ENCODE results near the gene EVL. TPM values are rescaled to one million over a fixed set of nuclear protein-coding genes. Genes with fewer than 3 reads are reported as not detected.

Gene EVL
- total RNA-seq, 2 experiments from 2014 or later: 340 to 351 TPM

GRCh38 chr14:100126401-100126800 is 61.2 kb downstream of the EVL start:
- ChIA-PET POLR2A (interaction anchor here (1.3 to 2.2 kb wide), 3 partner anchors 9 to 25 kb away, joined by 3 to 9 read pairs (median 3); no protein-coding TSS in a partner anchor), CTCF (interaction anchor here (1.3 to 1.5 kb wide), 2 partner anchors 12 to 143 kb away, joined by 3 to 4 read pairs; no protein-coding TSS in a partner anchor)
- intact Hi-C loops (cut with micrococcal nuclease): no loop called here

GRCh38 chr14:100127853-100128455 is 62.7 kb downstream of the EVL start:
- peak overlapping the region; percentile 52 for H3K27ac Mint-ChIP-seq
- intact Hi-C loops (cut with micrococcal nuclease): no loop called here

More at GRCh38 chr14:100126401-100126800, 61.2 kb downstream of the EVL start:
- no peak for DNase-seq
- Mint-ChIP-seq H3K36me3 (ENCODE audit: low read depth) (peaks cover 38% of the 10 kb centered on the region), H3K27me3 (no peaks in the 10 kb centered on the region), H3K4me3 (no peak overlapping the region), H3K9me3 (no peaks in the 10 kb centered on the region), H3K4me1 (ENCODE audit: low read depth) (no peaks in the 10 kb centered on the region), H3K27ac (no peak overlapping the region)
- no peak for ATAC-seq
- TF ChIP-seq CTCF (IDR thresholded peaks at IDR 0.05): no peak

GRCh38 chr14:100128688-100129087 is 63.5 kb downstream of the EVL start:
- intact Hi-C loops (cut with micrococcal nuclease): no loop called here
- POLR2A ChIA-PET: interaction anchor here (0.7 to 1.4 kb wide), 3 partner anchors 10 to 232 kb away, joined by 3 read pairs; no protein-coding TSS in a partner anchor
- H3K4me3 Mint-ChIP-seq: no peak overlapping the region
- H3K27ac Mint-ChIP-seq: no peak overlapping the region
- H3K36me3 Mint-ChIP-seq (ENCODE audit: low read depth): peaks cover 45% of the 10 kb centered on the region
- TF ChIP-seq CTCF (IDR thresholded peaks at IDR 0.05): no peak
- H3K27me3 Mint-ChIP-seq: no peaks in the 10 kb centered on the region
- ATAC-seq: no peak
- H3K9me3 Mint-ChIP-seq: no peaks in the 10 kb centered on the region
- no peaks in the 10 kb centered on the region for H3K4me1 Mint-ChIP-seq (ENCODE audit: low read depth)
- no peak for DNase-seq
- CTCF ChIA-PET: interaction anchor here (1.4 kb wide), 2 partner anchors 26 to 64 kb away, joined by 3 to 4 read pairs; no protein-coding TSS in a partner anchor

More at GRCh38 chr14:100127853-100128455, 62.7 kb downstream of the EVL start:
- Mint-ChIP-seq H3K4me3 (no peak overlapping the region), H3K4me1 (ENCODE audit: low read depth) (no peaks in the 10 kb centered on the region), H3K9me3 (no peaks in the 10 kb centered on the region), H3K36me3 (ENCODE audit: low read depth) (peaks cover 51% of the 10 kb centered on the region), H3K27me3 (no peaks in the 10 kb centered on the region)
- no peak for ATAC-seq
- TF ChIP-seq CTCF (IDR thresholded peaks at IDR 0.05): no peak
- ChIA-PET CTCF (interaction anchor here (1.4 kb wide), 2 partner anchors 27 to 65 kb away, joined by 3 to 4 read pairs; no protein-coding TSS in a partner anchor), POLR2A (interaction anchor here (0.7 to 1.4 kb wide), 3 partner anchors 9 to 233 kb away, joined by 3 read pairs; no protein-coding TSS in a partner anchor)
- no peak for DNase-seq

- no peak overlapping the region for H3K4me3 Mint-ChIP-seq
- POLR2A ChIA-PET: interaction anchor here (1.4 to 3.2 kb wide), 2 partner anchors 8 to 232 kb away, joined by 3 to 17 read pairs; no protein-coding TSS in a partner anchor
- peaks cover 47% of the 10 kb centered on the region for H3K36me3 Mint-ChIP-seq (ENCODE audit: low read depth)
- H3K9me3 Mint-ChIP-seq: no peaks in the 10 kb centered on the region
- H3K27ac Mint-ChIP-seq: peak overlapping the region; percentile 20
- CTCF ChIA-PET: interaction anchor here (1.4 kb wide), 2 partner anchors 26 to 64 kb away, joined by 3 to 4 read pairs; no protein-coding TSS in a partner anchor
- H3K4me1 Mint-ChIP-seq (ENCODE audit: low read depth): no peaks in the 10 kb centered on the region
- intact Hi-C loops (cut with micrococcal nuclease): no loop called here
- DNase-seq (no peak), ATAC-seq (no peak)
- no peak for TF ChIP-seq CTCF (IDR thresholded peaks at IDR 0.05)
- H3K27me3 Mint-ChIP-seq: no peaks in the 10 kb centered on the region
Measured at GRCh38 chr14:100129161-100129589, 64.0 kb downstream of the EVL start.

- DNase-seq: no peak
- intact Hi-C loops (cut with micrococcal nuclease): no loop called here
- no peaks in the 10 kb centered on the region for H3K4me1 Mint-ChIP-seq (ENCODE audit: low read depth)
- ATAC-seq: no peak
- ChIA-PET CTCF (interaction anchor here (0.7 to 0.9 kb wide), 3 partner anchors 14 to 25 kb away, joined by 3 to 4 read pairs (median 3); no protein-coding TSS in a partner anchor), POLR2A (interaction anchor here (0.9 to 3.2 kb wide), 2 partner anchors 9 to 12 kb away, joined by 4 to 17 read pairs; no protein-coding TSS in a partner anchor)
- peaks cover 40% of the 10 kb centered on the region for H3K36me3 Mint-ChIP-seq (ENCODE audit: low read depth)
- no peak for TF ChIP-seq CTCF (IDR thresholded peaks at IDR 0.05)
- peak overlapping the region; percentile 71 for H3K27ac Mint-ChIP-seq
- no peak overlapping the region for H3K4me3 Mint-ChIP-seq
- no peaks in the 10 kb centered on the region for H3K27me3 Mint-ChIP-seq
- H3K9me3 Mint-ChIP-seq: no peaks in the 10 kb centered on the region
Measured at GRCh38 chr14:100130521-100130920, 65.3 kb downstream of the EVL start.

Measured in activated CD8-positive, alpha-beta T cell treated with anti-CD3 and anti-CD28 coated beads for 36 hours (primary cell).